Measurements from ENCODE around the gene SELENOH.

SELENOH gene

GRCh38 chr11:57786436-57786835 is 45.1 kb downstream of the SELENOH start:
- H3K79me2 ChIP-seq (ENCODE audit: low read length): no peaks in the 10 kb centered on the region
- H3K9ac ChIP-seq (ENCODE audit: low read length): no peak overlapping the region
- no peak overlapping the region for H3K4me3 ChIP-seq (ENCODE audit: low read length)
- no peaks in the 10 kb centered on the region for H3F3A ChIP-seq (ENCODE audit: insufficient read depth, low read length)
- no peaks in the 10 kb centered on the region for H3K9me2 ChIP-seq (replicated peaks; ENCODE audit: insufficient read depth, low read length)
- H3K27me3 ChIP-seq (replicated peaks; ENCODE audit: insufficient read depth, low read length): no peaks in the 10 kb centered on the region
- no peaks in the 10 kb centered on the region for H3K9me3 ChIP-seq (replicated peaks; ENCODE audit: insufficient read depth, low read length)
- no peak overlapping the region for H2AFZ ChIP-seq (ENCODE audit: low read length)
- H3K36me3 ChIP-seq (replicated peaks; ENCODE audit: insufficient read depth, low read length): no peaks in the 10 kb centered on the region
- H3K4me2 ChIP-seq (ENCODE audit: low read depth, low read length): no peak overlapping the region
- H4K20me1 ChIP-seq (ENCODE audit: insufficient read depth, low read length): no peaks in the 10 kb centered on the region
- no peaks in the 10 kb centered on the region for H3K4me1 ChIP-seq (ENCODE audit: low read length)
- TF ChIP-seq EZH2phosphoT487 (IDR thresholded peaks at IDR 0.05; ENCODE audit: low read length) (no peak), EZH2 (optimal IDR thresholded peaks at IDR 0.05; ENCODE audit: low read depth, low read length) (no peak), CTCF (IDR thresholded peaks at IDR 0.05; ENCODE audit: low read length) (no peak)
- no peak overlapping the region for H3K27ac ChIP-seq (ENCODE audit: low read length)
- no peak for DNase-seq

GRCh38 chr11:57787006-57787604 is 45.8 kb downstream of the SELENOH start:
- no peak overlapping the region for H3K9ac ChIP-seq (ENCODE audit: low read length)
- H3K4me1 ChIP-seq (ENCODE audit: low read length): peaks cover 6% of the 10 kb centered on the region
- H3K36me3 ChIP-seq (replicated peaks; ENCODE audit: insufficient read depth, low read length): no peaks in the 10 kb centered on the region
- H3K9me2 ChIP-seq (replicated peaks; ENCODE audit: insufficient read depth, low read length): no peaks in the 10 kb centered on the region
- DNase-seq: no peak
- H3K27ac ChIP-seq (ENCODE audit: low read length): no peak overlapping the region
- no peaks in the 10 kb centered on the region for H3K27me3 ChIP-seq (replicated peaks; ENCODE audit: insufficient read depth, low read length)
- no peaks in the 10 kb centered on the region for H3K79me2 ChIP-seq (ENCODE audit: low read length)
- H2AFZ ChIP-seq (ENCODE audit: low read length): no peak overlapping the region
- H3K4me2 ChIP-seq (ENCODE audit: low read depth, low read length): no peak overlapping the region
- H3F3A ChIP-seq (ENCODE audit: insufficient read depth, low read length): no peaks in the 10 kb centered on the region
- no peak for TF ChIP-seq EZH2phosphoT487 (IDR thresholded peaks at IDR 0.05; ENCODE audit: low read length)
- no peak for TF ChIP-seq CTCF (IDR thresholded peaks at IDR 0.05; ENCODE audit: low read length)
- no peak for TF ChIP-seq EZH2 (optimal IDR thresholded peaks at IDR 0.05; ENCODE audit: low read depth, low read length)
- no peak overlapping the region for H3K4me3 ChIP-seq (ENCODE audit: low read length)
- no peaks in the 10 kb centered on the region for H3K9me3 ChIP-seq (replicated peaks; ENCODE audit: insufficient read depth, low read length)
- no peaks in the 10 kb centered on the region for H4K20me1 ChIP-seq (ENCODE audit: insufficient read depth, low read length)

GRCh38 chr11:57787920-57788702 is 46.8 kb downstream of the SELENOH start:
- Histone ChIP-seq H3K36me3 (replicated peaks; ENCODE audit: insufficient read depth, low read length) (no peaks in the 10 kb centered on the region), H3K9me3 (replicated peaks; ENCODE audit: insufficient read depth, low read length) (no peaks in the 10 kb centered on the region), H2AFZ (ENCODE audit: low read length) (no peak overlapping the region), H4K20me1 (ENCODE audit: insufficient read depth, low read length) (no peaks in the 10 kb centered on the region), H3K27me3 (replicated peaks; ENCODE audit: insufficient read depth, low read length) (no peaks in the 10 kb centered on the region), H3K27ac (ENCODE audit: low read length) (no peak overlapping the region), H3K9ac (ENCODE audit: low read length) (no peak overlapping the region), H3K9me2 (replicated peaks; ENCODE audit: insufficient read depth, low read length) (no peaks in the 10 kb centered on the region), H3K4me3 (ENCODE audit: low read length) (no peak overlapping the region), H3K4me1 (ENCODE audit: low read length) (peaks cover 16% of the 10 kb centered on the region), H3K4me2 (ENCODE audit: low read depth, low read length) (no peak overlapping the region), H3F3A (ENCODE audit: insufficient read depth, low read length) (no peaks in the 10 kb centered on the region), H3K79me2 (ENCODE audit: low read length) (no peaks in the 10 kb centered on the region)
- DNase-seq: no peak
- no peak for TF ChIP-seq CTCF (IDR thresholded peaks at IDR 0.05; ENCODE audit: low read length)
- TF ChIP-seq EZH2 (optimal IDR thresholded peaks at IDR 0.05; ENCODE audit: low read depth, low read length): no peak
- TF ChIP-seq EZH2phosphoT487 (IDR thresholded peaks at IDR 0.05; ENCODE audit: low read length): no peak
